ENCODE measurements around the gene ZNF362.

Gene ZNF362

GRCh38 chr1:33343539-33343938 is 87.2 kb downstream of the ZNF362 start:
- H3K4me3 ChIP-seq (ENCODE audit: low read depth, low read length) = no peak overlapping the region
- DNase-seq (ENCODE audit: low read depth) = peak; percentile 74
- no peak for TF ChIP-seq CTCF (conservative IDR thresholded peaks at IDR 0.05; ENCODE audit: low read depth, low read length)

- peak overlapping the region; percentile 8 for H3K4me3 ChIP-seq (ENCODE audit: low read depth, low read length)
- no peak for TF ChIP-seq CTCF (conservative IDR thresholded peaks at IDR 0.05; ENCODE audit: low read depth, low read length)
These were observed 88.7 kb downstream of the ZNF362 start for GRCh38 chr1:33344896-33345560.

GRCh38 chr1:33346533-33346926 is 90.2 kb downstream of the ZNF362 start:
- no peak for DNase-seq (ENCODE audit: low read depth)
- TF ChIP-seq CTCF (conservative IDR thresholded peaks at IDR 0.05; ENCODE audit: low read depth, low read length) = no peak
- H3K4me3 ChIP-seq (ENCODE audit: low read depth, low read length) = peak overlapping the region; percentile 78

More at GRCh38 chr1:33344896-33345560, 88.7 kb downstream of the ZNF362 start:
- peak; percentile 34 for DNase-seq (ENCODE audit: low read depth)

- TF ChIP-seq CTCF (conservative IDR thresholded peaks at IDR 0.05; ENCODE audit: low read depth, low read length) = no peak
- peak; percentile 94 for DNase-seq (ENCODE audit: low read depth)
- peak overlapping the region; percentile 78 for H3K4me3 ChIP-seq (ENCODE audit: low read depth, low read length)
These were observed 90.8 kb downstream of the ZNF362 start for GRCh38 chr1:33346927-33347649.

GRCh38 chr1:33347650-33347992 is 91.3 kb downstream of the ZNF362 start:
- peak; percentile 75 for DNase-seq (ENCODE audit: low read depth)
- peak overlapping the region; percentile 78 for H3K4me3 ChIP-seq (ENCODE audit: low read depth, low read length)
- TF ChIP-seq CTCF (conservative IDR thresholded peaks at IDR 0.05; ENCODE audit: low read depth, low read length) = no peak

- peak overlapping the region; percentile 78 for H3K4me3 ChIP-seq (ENCODE audit: low read depth, low read length)
- no peak for TF ChIP-seq CTCF (conservative IDR thresholded peaks at IDR 0.05; ENCODE audit: low read depth, low read length)
- peak; percentile 61 for DNase-seq (ENCODE audit: low read depth)
These were observed 91.9 kb downstream of the ZNF362 start for GRCh38 chr1:33348194-33348593.

GRCh38 chr1:33348676-33349080 is 92.4 kb downstream of the ZNF362 start:
- peak overlapping the region; percentile 78 for H3K4me3 ChIP-seq (ENCODE audit: low read depth, low read length)
- DNase-seq (ENCODE audit: low read depth) = peak; percentile 50
- TF ChIP-seq CTCF (conservative IDR thresholded peaks at IDR 0.05; ENCODE audit: low read depth, low read length) = no peak
